Measurements from ENCODE around the gene FRZB.

FRZB gene

GRCh38 chr2:182862091-182862490 lies 4.3 kb downstream of the FRZB start:
- TF ChIP-seq BACH2 (CRISPR knock-in tag; IDR thresholded peaks at IDR 0.05; ENCODE audit: borderline replicate concordance), result no peak
- TF ChIP-seq CSDC2 (CRISPR knock-in tag; IDR thresholded peaks at IDR 0.05), result no peak
- no peak for TF ChIP-seq PPARA (CRISPR knock-in tag; IDR thresholded peaks at IDR 0.05; ENCODE audit: borderline replicate concordance)
- TF ChIP-seq ZFP3 (CRISPR knock-in tag; IDR thresholded peaks at IDR 0.05), result no peak
- no peak for TF ChIP-seq CREB5 (CRISPR knock-in tag; IDR thresholded peaks at IDR 0.05; ENCODE audit: low read depth)
- TF ChIP-seq POU6F1 (CRISPR knock-in tag; IDR thresholded peaks at IDR 0.05; ENCODE audit: borderline replicate concordance, low read depth), result no peak
- TF ChIP-seq ESRRG (CRISPR knock-in tag; IDR thresholded peaks at IDR 0.05), result no peak
- no peak for TF ChIP-seq RARB (CRISPR knock-in tag; IDR thresholded peaks at IDR 0.05)
- TF ChIP-seq TSHZ2 (CRISPR knock-in tag; IDR thresholded peaks at IDR 0.05), result no peak
- TF ChIP-seq ZNF565 (CRISPR knock-in tag; conservative IDR thresholded peaks at IDR 0.05; ENCODE audit: low read depth), result no peak
- no peak for TF ChIP-seq ARNTL (CRISPR knock-in tag; IDR thresholded peaks at IDR 0.05; ENCODE audit: borderline replicate concordance, low read depth)
- TF ChIP-seq CSRNP3 (CRISPR knock-in tag; IDR thresholded peaks at IDR 0.05), result no peak
- TF ChIP-seq ZNF8 (CRISPR knock-in tag; IDR thresholded peaks at IDR 0.05), result no peak
- TF ChIP-seq TCF4 (CRISPR knock-in tag; IDR thresholded peaks at IDR 0.05; ENCODE audit: borderline replicate concordance), result no peak
- no peak for TF ChIP-seq OSR1 (CRISPR knock-in tag; IDR thresholded peaks at IDR 0.05)
- TF ChIP-seq ISL1 (CRISPR knock-in tag; IDR thresholded peaks at IDR 0.05), result no peak
- no peak for TF ChIP-seq ZC3H10 (CRISPR knock-in tag; IDR thresholded peaks at IDR 0.05)
- TF ChIP-seq GLIS3 (CRISPR knock-in tag; IDR thresholded peaks at IDR 0.05), result no peak
- TF ChIP-seq ZNF70 (CRISPR knock-in tag; IDR thresholded peaks at IDR 0.05), result no peak
- no peak for TF ChIP-seq PATZ1 (CRISPR knock-in tag; IDR thresholded peaks at IDR 0.05; ENCODE audit: borderline replicate concordance)
- no peak for ATAC-seq

- no peak for TF ChIP-seq ZC3H10 (CRISPR knock-in tag; IDR thresholded peaks at IDR 0.05)
- no peak for TF ChIP-seq CSRNP3 (CRISPR knock-in tag; IDR thresholded peaks at IDR 0.05)
- TF ChIP-seq TOX (CRISPR knock-in tag; IDR thresholded peaks at IDR 0.05; ENCODE audit: borderline replicate concordance), result no peak
- TF ChIP-seq ZNF8 (CRISPR knock-in tag; IDR thresholded peaks at IDR 0.05), result no peak
- no peak for TF ChIP-seq CREB5 (CRISPR knock-in tag; IDR thresholded peaks at IDR 0.05; ENCODE audit: low read depth)
- no peak for TF ChIP-seq PATZ1 (CRISPR knock-in tag; IDR thresholded peaks at IDR 0.05; ENCODE audit: borderline replicate concordance)
- no peak for TF ChIP-seq PPARA (CRISPR knock-in tag; IDR thresholded peaks at IDR 0.05; ENCODE audit: borderline replicate concordance)
- TF ChIP-seq ZNF70 (CRISPR knock-in tag; IDR thresholded peaks at IDR 0.05), result no peak
- no peak for TF ChIP-seq TCF4 (CRISPR knock-in tag; IDR thresholded peaks at IDR 0.05; ENCODE audit: borderline replicate concordance)
- TF ChIP-seq POU6F1 (CRISPR knock-in tag; IDR thresholded peaks at IDR 0.05; ENCODE audit: borderline replicate concordance, low read depth), result no peak
- TF ChIP-seq ESRRG (CRISPR knock-in tag; IDR thresholded peaks at IDR 0.05), result no peak
- TF ChIP-seq ZNF565 (CRISPR knock-in tag; conservative IDR thresholded peaks at IDR 0.05; ENCODE audit: low read depth), result no peak
- no peak for ATAC-seq
Observed at GRCh38 chr2:182860858-182861257, 5.6 kb downstream of the FRZB start.

Measured in SK-N-SH treated with all-trans-retinoic acid at 6 μM for 48 hours (cell line).